Peyer's patch (tissue), 4 donors: Measurements from ENCODE around the gene LRRTM3. TPM values are rescaled to one million over a fixed set of nuclear protein-coding genes. Genes with fewer than 3 reads are reported as not detected.

Experiments
- DNase-seq, 3 donors: peaks; one replicate each; pipeline ENCODE4 v3.0.0-alpha.2; 2017 to 2019
- H3K27ac ChIP-seq, 4 donors: fragments of 200-600 bp; sonication (generic); one replicate each; pipeline ENCODE4 v1.5.1; 2016 to 2019
- H3K27me3 ChIP-seq, 2 donors: fragments of 200-600 bp; sonication (generic); one replicate each; pipeline ENCODE4 v1.5.1; 2019
- H3K36me3 ChIP-seq, 3 donors: fragments of 200-600 bp; sonication (generic); one replicate each; pipeline ENCODE4 v1.5.1; 2016 to 2019
- H3K4me1 ChIP-seq, 4 donors: fragments of 200-600 bp; sonication (generic); one replicate each; pipeline ENCODE4 v1.5.1; 2016 to 2019
- H3K4me3 ChIP-seq, 4 donors: fragments of 200-600 bp; sonication (generic); 1 replicate in 3 of 4; 2 replicates in 1 of 4; pipeline ENCODE4 v1.5.1; 2016 to 2019; ENCODE audit warnings: mild to moderate bottlenecking in 1 of 4
- H3K9me3 ChIP-seq, 4 donors: fragments of 200-600 bp; sonication (generic); one replicate each; pipeline ENCODE4 v1.5.1; 2016 to 2019; ENCODE audit warnings: mild to moderate bottlenecking in 1 of 4
- POLR2A ChIP-seq, 2 donors: fragments of 450-650 bp; IDR thresholded peaks; one replicate each; pipeline ENCODE4 v1.5.1; 2017; ENCODE audit warnings: antibody characterized with exemption in 2 of 2, mild to moderate bottlenecking in 2 of 2, moderate library complexity in 2 of 2
- total RNA-seq, 4 donors: library from RNA; depleted of rRNA; stranded (reverse); fragments of >200 nt; gene quantifications; one replicate each; pipeline ENCODE4 v1.1.0, GENCODE V29; 2016
- TF ChIP-seq, protein P1 (sequence below), 6 experiments: fragments of 450-650 bp in 4 of 6; fragments of 200-600 bp in 2 of 6; sonication (generic) in 1 of 6; IDR thresholded peaks; one replicate each; pipeline ENCODE4 v1.5.1; 2017 to 2019; ENCODE audit warnings: antibody characterized with exemption in 6 of 6, mild to moderate bottlenecking in 3 of 6, moderate library complexity in 1 of 6

LRRTM3 gene
- total RNA-seq, 4 donors from 2014 or later: not detected

DNA sequence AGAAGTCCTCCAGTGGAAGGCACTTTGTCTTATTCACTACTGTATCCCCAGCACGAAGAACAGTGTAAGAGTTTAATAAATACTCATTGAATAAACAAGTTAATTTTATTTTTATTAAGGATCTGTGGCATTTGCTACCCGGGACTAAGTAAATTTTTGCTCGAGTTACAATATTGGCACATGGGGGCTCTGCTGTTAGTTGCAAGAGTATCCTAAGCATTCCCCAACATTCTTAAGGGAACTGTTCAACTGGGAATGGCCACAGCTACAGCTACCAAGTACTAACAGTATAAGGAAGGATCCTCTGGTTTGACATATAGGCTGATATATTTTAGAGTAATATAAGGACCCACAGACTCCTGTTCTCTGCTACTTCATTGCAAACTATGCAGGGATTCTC, 8.7 kb upstream of the LRRTM3 start:
- Histone ChIP-seq H3K27me3 (no peaks in the 10 kb centered on the region), H3K27ac (no peak overlapping the region), H3K4me3 (no peak overlapping the region), H3K9me3 (no peaks in the 10 kb centered on the region), H3K36me3 (no peaks in the 10 kb centered on the region), H3K4me1 (no peaks in the 10 kb centered on the region)
- no peak for DNase-seq
- TF ChIP-seq, protein P1, sequence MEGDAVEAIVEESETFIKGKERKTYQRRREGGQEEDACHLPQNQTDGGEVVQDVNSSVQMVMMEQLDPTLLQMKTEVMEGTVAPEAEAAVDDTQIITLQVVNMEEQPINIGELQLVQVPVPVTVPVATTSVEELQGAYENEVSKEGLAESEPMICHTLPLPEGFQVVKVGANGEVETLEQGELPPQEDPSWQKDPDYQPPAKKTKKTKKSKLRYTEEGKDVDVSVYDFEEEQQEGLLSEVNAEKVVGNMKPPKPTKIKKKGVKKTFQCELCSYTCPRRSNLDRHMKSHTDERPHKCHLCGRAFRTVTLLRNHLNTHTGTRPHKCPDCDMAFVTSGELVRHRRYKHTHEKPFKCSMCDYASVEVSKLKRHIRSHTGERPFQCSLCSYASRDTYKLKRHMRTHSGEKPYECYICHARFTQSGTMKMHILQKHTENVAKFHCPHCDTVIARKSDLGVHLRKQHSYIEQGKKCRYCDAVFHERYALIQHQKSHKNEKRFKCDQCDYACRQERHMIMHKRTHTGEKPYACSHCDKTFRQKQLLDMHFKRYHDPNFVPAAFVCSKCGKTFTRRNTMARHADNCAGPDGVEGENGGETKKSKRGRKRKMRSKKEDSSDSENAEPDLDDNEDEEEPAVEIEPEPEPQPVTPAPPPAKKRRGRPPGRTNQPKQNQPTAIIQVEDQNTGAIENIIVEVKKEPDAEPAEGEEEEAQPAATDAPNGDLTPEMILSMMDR (IDR thresholded peaks at IDR 0.05): no peak
- no peak for TF ChIP-seq POLR2A (IDR thresholded peaks at IDR 0.05)

DNA sequence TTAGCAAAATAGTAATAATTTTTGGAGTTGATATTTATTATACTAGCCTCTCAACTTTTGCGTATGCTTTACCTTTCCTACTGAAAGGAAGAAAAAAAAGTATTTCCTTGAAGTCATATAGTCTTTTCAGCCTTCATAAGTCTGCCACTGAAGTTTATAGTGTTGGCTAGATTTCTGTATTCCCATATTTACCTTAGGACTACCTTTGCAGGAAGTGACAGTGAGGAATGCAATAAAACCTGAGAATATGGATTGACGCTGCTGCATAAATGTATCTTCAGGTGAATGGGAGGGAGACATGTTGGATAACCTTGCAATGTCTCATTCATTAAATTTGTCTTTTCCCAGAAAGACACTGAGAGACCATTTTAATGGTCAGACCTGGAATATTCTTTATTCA, 6.6 kb upstream of the LRRTM3 start:
- H3K4me1 ChIP-seq: no peaks in the 10 kb centered on the region
- no peak for DNase-seq
- H3K27ac ChIP-seq: no peak overlapping the region
- no peak overlapping the region for H3K4me3 ChIP-seq
- H3K9me3 ChIP-seq: no peaks in the 10 kb centered on the region
- H3K27me3 ChIP-seq: no peaks in the 10 kb centered on the region
- no peaks in the 10 kb centered on the region for H3K36me3 ChIP-seq
- TF ChIP-seq, protein P1 (IDR thresholded peaks at IDR 0.05): no peak
- no peak for TF ChIP-seq POLR2A (IDR thresholded peaks at IDR 0.05)

GRCh38 chr10:66924674-66925345, 1.0 kb upstream of the LRRTM3 start:
- TF ChIP-seq POLR2A (IDR thresholded peaks at IDR 0.05): no peak
- TF ChIP-seq, protein P1 (IDR thresholded peaks at IDR 0.05): no peak

DNA sequence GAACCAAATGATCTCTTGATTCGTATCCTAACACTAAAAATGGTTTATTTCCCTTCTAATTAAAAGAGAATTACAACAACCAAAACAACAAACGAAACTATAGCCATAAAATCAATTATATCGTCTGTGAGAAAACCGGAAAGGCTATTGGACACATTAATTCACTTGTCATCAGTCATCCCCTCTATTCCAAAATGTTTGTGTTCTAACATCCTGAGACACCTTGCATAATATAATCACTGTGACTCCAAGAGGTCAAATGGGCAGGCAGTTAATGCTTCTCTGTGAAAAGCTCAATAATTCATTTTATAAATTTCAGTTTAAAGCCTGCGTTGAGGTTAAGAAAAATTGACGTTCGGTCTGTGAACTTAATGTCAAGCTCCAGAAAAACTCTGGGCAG, 463 bp upstream of the LRRTM3 start:
- Histone ChIP-seq H3K4me3 (no peak overlapping the region), H3K27ac (no peak overlapping the region), H3K27me3 (no peaks in the 10 kb centered on the region), H3K36me3 (no peaks in the 10 kb centered on the region), H3K9me3 (no peaks in the 10 kb centered on the region), H3K4me1 (no peaks in the 10 kb centered on the region)
- no peak for DNase-seq
- TF ChIP-seq POLR2A (IDR thresholded peaks at IDR 0.05): no peak
- TF ChIP-seq, protein P1 (IDR thresholded peaks at IDR 0.05): no peak

More at GRCh38 chr10:66924674-66925345, 1.0 kb upstream of the LRRTM3 start:
- DNase-seq: no peak
- H3K4me1 ChIP-seq: no peaks in the 10 kb centered on the region
- no peak overlapping the region for H3K4me3 ChIP-seq
- no peak overlapping the region for H3K27ac ChIP-seq
- H3K36me3 ChIP-seq: no peaks in the 10 kb centered on the region
- no peaks in the 10 kb centered on the region for H3K9me3 ChIP-seq
- H3K27me3 ChIP-seq: no peaks in the 10 kb centered on the region

GRCh38 chr10:66926841-66927240, 1.0 kb downstream of the LRRTM3 start:
- H3K9me3 ChIP-seq: no peaks in the 10 kb centered on the region
- DNase-seq: no peak
- no peaks in the 10 kb centered on the region for H3K4me1 ChIP-seq
- no peak overlapping the region for H3K27ac ChIP-seq
- TF ChIP-seq, protein P1 (IDR thresholded peaks at IDR 0.05): no peak
- no peak for TF ChIP-seq POLR2A (IDR thresholded peaks at IDR 0.05)
- H3K36me3 ChIP-seq: no peaks in the 10 kb centered on the region
- no peak overlapping the region for H3K4me3 ChIP-seq
- H3K27me3 ChIP-seq: no peaks in the 10 kb centered on the region
